GM21529 (cell line): ENCODE data around the gene OR10H2.
"Not testable (repeated sequence)": the region's sequence is repeated elsewhere in the genome, so short reads cannot be mapped to it uniquely, and the experiment has no call there.

ENCODE experiments used
- ATAC-seq: cut with Tn5 transposase; IDR thresholded peaks from one replicate; pipeline ENCODE4 v1.9.1; 2021; ENCODE audit not compliant: unreplicated experiment

OR10H2 gene

DNA sequence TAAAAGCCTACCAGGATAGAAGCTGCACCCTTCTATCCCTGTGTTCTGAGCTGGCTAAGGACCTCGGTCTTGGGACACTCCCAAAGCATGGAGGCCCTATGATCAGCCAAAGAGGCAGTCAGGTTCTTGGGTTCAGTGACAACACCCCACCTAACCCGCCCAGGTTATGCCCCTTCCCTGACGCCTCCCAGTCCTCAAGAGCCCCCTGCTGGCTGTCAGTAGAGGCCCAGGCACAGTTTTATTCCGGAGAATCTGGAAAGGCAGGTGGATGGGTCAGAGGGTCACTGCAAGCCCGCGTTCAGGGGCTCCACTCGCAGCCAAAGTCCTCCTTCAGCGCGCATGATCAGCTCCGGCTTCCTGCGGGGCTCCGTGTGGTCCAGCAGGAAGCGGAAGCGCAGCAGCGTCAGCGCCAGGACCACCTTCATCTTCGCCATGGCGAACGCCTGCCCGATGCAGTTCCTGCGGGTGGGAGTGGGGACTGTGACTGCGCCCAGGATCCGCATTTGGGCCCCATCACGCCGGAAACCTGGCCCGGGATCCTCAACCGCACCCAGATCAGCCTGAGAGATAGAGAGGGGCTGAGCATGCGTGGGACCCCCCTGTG, 32.2 kb downstream of the OR10H2 start:
- ATAC-seq: no peak

DNA sequence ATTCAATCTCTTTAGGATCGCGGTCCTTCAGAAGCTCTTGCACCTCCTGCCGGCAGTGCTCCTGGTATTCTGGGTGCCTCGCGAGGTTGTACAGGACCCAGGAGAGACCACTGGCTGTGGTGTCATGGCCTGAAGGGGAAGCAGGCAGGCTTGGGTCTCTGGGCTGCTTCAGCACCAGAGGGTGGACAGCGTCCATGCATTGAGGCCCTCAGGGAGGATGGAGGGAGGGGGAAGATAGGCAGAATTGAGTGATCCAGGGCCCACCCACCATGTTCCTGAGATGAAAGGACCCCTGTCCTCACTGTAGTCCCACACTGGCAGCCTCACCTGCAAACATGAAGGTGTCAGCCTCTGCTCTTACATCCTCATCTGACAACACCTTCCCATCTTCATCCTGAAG, 41.8 kb downstream of the OR10H2 start:
- no peak for ATAC-seq

DNA sequence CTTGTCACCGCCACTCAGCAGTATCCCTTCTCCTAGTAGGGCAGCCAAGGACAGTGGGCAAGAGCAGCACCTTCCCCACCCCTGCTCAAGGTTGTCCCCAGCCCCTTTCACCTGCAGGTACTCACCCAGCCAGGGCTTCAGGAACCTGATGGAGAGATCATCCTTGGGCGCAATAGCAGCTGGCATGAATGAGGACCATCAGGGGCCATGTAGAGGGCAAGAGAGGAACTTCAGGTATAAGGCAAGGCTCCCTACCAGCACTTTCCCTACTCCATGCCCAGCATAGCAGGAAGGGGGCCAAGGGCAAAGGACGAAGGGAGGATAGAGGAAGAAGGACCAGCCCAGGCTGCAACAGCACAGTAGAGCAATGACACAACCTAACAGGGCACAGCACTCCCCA, 46.3 kb downstream of the OR10H2 start:
- ATAC-seq: not testable (repeated sequence)

DNA sequence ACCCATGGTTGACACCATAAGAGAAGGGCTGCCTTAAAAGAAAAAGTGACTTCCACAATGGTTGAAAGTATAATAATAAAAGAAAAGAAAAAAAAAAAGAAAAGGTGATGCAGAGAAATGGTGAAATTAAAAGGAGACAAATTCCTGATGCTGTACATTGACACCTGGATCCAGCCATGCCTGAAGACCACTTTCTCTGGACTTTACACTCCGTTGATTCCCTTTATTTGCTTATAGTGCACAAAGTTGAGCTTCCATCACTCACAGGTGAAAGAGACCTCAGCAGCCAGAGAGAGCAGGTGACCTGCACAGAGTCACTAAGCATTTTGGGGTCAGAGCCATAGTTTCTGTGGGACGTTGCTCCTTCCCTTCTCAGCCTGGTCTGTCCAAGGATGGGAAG, 47.4 kb downstream of the OR10H2 start:
- ATAC-seq: no peak

DNA sequence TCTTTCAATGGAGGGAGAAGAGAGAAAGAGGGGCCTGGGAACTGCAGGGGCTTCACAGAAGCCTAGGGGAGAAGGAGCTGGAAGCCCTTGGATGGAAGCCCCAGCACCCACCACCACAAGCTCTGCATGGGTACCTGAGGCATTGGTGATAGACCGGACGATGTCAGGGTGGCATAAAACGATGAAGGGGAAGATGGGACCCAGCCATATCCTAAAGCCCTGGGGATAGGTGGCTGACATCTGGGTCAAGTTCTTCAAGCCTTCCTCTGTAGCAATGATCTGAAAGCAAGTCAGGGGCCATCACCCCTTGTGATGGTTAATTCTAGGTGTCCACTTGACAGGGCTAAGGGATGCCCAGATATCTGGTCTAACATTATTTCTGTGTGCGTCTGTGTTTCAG, 48.4 kb downstream of the OR10H2 start:
- no peak for ATAC-seq

DNA sequence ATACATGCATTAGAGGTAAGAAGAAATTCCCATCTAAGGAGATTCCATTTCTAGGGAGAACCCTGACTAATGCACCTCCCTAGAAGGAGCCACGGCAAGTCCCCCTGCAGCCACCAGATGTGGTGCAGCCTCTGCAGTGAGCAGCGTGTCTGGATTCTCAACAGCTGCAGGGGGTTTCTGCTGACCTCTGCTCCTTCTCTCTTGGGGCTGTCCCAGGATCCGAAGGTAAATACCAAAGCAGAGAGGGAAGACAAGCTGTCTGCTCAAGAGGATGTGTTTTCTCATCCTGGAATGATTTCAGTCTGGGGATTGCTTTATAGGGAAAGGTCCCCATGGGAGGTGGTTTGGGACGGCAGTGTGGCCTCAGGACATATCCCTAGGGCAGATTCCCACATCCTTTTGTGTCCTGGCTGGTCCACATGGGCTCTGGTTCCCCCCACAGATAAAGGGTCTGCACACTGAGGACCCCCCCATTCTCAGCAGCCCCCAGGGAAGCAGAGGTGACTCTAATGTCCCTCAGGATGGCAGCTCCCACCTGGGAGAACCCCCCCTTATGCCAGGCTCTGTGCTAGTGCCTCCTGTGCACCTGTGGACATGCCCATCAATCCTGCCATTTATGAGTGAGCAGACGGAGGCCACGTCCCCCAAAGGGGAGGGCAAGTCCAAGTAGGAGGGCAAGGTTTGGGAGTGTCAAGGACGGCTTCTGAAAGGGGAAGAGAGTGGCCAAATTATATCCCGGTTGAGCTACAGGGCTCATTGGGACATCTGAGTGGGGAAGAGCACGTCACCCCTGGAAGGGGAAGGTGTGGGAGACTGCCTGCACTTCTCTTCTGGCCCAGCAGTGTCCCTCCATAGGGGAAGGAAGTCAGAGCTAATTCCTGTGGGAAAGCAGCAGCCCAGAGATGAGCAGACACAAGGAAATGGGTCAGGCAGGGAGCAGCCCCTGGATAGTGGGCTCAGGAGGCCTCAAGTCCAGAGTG, 49.5 kb downstream of the OR10H2 start:
- ATAC-seq: no peak
